Measurements from ENCODE around the gene BAIAP2L2. TPM values are rescaled to one million over a fixed set of nuclear protein-coding genes. Genes with fewer than 3 reads are reported as not detected.
A peak's percentile ranks its signal among the peaks of the same experiment; 100 is the strongest.

Gene BAIAP2L2
- total RNA-seq, 2 donors from 2014 or later: 2.5 TPM; not detected in 1

DNA sequence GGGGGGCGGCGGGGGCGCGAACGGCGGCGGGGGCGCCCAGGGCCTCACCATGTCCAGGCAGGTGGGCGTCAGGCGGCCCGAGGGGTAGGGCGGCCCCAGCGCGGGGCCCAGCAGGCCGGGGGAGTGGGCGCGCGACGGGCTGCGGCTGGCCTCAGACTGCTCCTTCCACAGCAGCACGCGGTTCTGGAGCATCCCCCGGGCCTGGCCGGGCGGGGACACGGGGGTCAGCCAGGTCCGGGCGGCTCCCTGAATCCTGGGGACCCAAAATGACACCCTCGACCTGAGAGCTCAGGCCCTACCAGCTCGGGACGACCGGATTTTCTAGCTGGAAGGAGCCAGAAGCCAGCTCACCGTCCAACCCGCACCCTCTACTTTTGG is 21.0 kb downstream of the BAIAP2L2 start:
- no peak for DNase-seq (ENCODE audit: low spot score)
- no peaks in the 10 kb centered on the region for H3K9me3 ChIP-seq
- peaks cover 3 to 8% of the 10 kb centered on the region in 2 donors for H3K4me1 ChIP-seq (ENCODE audit: control insufficient read depth in 1 of 2, low read depth in 2 of 2)
- ATAC-seq (ENCODE audit: insufficient number of reproducible peaks, low FRiP score, low read depth): no peak
- no peaks in the 10 kb centered on the region for H3K36me3 ChIP-seq
- peak overlapping the region; percentile 66 for H3K4me3 ChIP-seq
- H3K27me3 ChIP-seq (replicated peaks; ENCODE audit: insufficient read depth): no peaks in the 10 kb centered on the region
- TF ChIP-seq, protein P1, sequence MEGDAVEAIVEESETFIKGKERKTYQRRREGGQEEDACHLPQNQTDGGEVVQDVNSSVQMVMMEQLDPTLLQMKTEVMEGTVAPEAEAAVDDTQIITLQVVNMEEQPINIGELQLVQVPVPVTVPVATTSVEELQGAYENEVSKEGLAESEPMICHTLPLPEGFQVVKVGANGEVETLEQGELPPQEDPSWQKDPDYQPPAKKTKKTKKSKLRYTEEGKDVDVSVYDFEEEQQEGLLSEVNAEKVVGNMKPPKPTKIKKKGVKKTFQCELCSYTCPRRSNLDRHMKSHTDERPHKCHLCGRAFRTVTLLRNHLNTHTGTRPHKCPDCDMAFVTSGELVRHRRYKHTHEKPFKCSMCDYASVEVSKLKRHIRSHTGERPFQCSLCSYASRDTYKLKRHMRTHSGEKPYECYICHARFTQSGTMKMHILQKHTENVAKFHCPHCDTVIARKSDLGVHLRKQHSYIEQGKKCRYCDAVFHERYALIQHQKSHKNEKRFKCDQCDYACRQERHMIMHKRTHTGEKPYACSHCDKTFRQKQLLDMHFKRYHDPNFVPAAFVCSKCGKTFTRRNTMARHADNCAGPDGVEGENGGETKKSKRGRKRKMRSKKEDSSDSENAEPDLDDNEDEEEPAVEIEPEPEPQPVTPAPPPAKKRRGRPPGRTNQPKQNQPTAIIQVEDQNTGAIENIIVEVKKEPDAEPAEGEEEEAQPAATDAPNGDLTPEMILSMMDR (IDR thresholded peaks at IDR 0.05): no peak
- no peak overlapping the region for H3K27ac ChIP-seq

- Histone ChIP-seq H3K27me3 (replicated peaks; ENCODE audit: insufficient read depth) (no peaks in the 10 kb centered on the region), H3K4me1 (ENCODE audit: control insufficient read depth in 1 of 2, low read depth in 2 of 2) (peaks cover 3 to 8% of the 10 kb centered on the region in 2 donors), H3K9me3 (no peaks in the 10 kb centered on the region), H3K36me3 (no peaks in the 10 kb centered on the region), H3K27ac (no peak overlapping the region), H3K4me3 (peak overlapping the region; percentile 66)
- TF ChIP-seq, protein P1 (IDR thresholded peaks at IDR 0.05): no peak
- ATAC-seq (ENCODE audit: insufficient number of reproducible peaks, low FRiP score, low read depth) (no peak), DNase-seq (ENCODE audit: low spot score) (no peak)
These were observed 21.6 kb downstream of the BAIAP2L2 start for GRCh38 chr22:38088629-38089473.

- Histone ChIP-seq H3K4me3 (no peak overlapping the region), H3K36me3 (no peaks in the 10 kb centered on the region), H3K9me3 (no peaks in the 10 kb centered on the region), H3K27ac (no peak overlapping the region), H3K27me3 (replicated peaks; ENCODE audit: insufficient read depth) (no peaks in the 10 kb centered on the region), H3K4me1 (ENCODE audit: control insufficient read depth in 1 of 2, low read depth in 2 of 2) (peaks cover 3 to 14% of the 10 kb centered on the region in 2 donors)
- ATAC-seq (ENCODE audit: insufficient number of reproducible peaks, low FRiP score, low read depth) (no peak), DNase-seq (ENCODE audit: low spot score) (no peak)
- TF ChIP-seq, protein P1 (IDR thresholded peaks at IDR 0.05): no peak
These were observed 22.6 kb downstream of the BAIAP2L2 start for GRCh38 chr22:38087855-38088254.

GRCh38 chr22:38086942-38087341 is 23.5 kb downstream of the BAIAP2L2 start:
- ATAC-seq (ENCODE audit: insufficient number of reproducible peaks, low FRiP score, low read depth) (no peak), DNase-seq (ENCODE audit: low spot score) (no peak)
- TF ChIP-seq, protein P1 (IDR thresholded peaks at IDR 0.05): no peak
- no peak overlapping the region for H3K4me3 ChIP-seq
- no peaks in the 10 kb centered on the region for H3K27me3 ChIP-seq (replicated peaks; ENCODE audit: insufficient read depth)
- peaks cover 7 to 23% of the 10 kb centered on the region in 2 donors for H3K4me1 ChIP-seq (ENCODE audit: control insufficient read depth in 1 of 2, low read depth in 2 of 2)
- H3K36me3 ChIP-seq: no peaks in the 10 kb centered on the region
- no peaks in the 10 kb centered on the region for H3K9me3 ChIP-seq
- no peak overlapping the region for H3K27ac ChIP-seq

DNA sequence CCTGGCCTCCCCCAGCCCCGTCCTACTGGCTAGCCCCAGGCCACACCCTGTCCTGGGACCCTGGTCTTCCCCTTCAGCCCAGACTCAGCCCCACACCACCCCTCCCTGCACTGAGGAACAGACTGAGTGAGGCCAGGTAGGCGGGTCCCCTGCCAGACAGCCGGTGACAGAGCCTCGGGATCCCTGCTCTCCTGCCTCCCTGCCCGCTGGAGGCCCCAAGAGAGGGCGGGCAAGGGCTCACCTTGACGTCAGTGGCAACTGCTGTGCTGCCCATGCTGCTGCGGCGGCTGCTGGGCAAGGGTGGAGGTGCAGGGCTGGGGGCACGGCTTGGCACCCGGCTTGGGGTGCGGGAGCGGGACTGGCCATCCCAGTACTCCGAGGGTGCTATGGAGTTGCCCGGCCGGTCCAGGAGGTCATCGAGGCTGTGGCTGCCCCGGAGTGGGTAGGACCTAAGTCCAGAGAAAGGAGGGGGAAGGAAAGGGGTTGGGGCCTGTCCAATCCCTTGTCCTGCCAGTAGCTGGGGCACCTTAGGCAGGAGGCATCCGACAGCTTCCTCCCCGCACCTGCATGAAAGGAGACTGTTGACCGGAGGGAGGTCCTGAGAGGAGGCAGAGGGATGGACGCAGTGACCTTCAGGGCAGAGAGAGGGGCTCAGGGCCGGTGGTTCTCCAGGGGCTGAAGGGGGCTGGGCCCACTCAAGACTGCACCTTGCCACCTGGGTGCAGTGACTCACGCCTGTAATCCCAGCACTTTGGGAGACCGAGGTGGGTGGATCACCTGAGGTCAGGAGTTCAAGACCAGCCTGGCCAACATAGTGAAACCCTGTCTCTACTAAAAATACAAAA is 24.3 kb downstream of the BAIAP2L2 start:
- H3K9me3 ChIP-seq: no peaks in the 10 kb centered on the region
- H3K27me3 ChIP-seq (replicated peaks; ENCODE audit: insufficient read depth): no peaks in the 10 kb centered on the region
- TF ChIP-seq, protein P1 (IDR thresholded peaks at IDR 0.05): no peak
- H3K36me3 ChIP-seq: no peaks in the 10 kb centered on the region
- H3K27ac ChIP-seq: no peak overlapping the region
- no peak overlapping the region for H3K4me3 ChIP-seq
- H3K4me1 ChIP-seq (ENCODE audit: control insufficient read depth in 1 of 2, low read depth in 2 of 2): peaks cover 12 to 30% of the 10 kb centered on the region in 2 donors
- ATAC-seq (ENCODE audit: insufficient number of reproducible peaks, low FRiP score, low read depth) (no peak), DNase-seq (ENCODE audit: low spot score) (no peak)
